ENCODE results near the gene CAMK4. TPM values are rescaled to one million over a fixed set of nuclear protein-coding genes. Genes with fewer than 3 reads are reported as not detected.

CAMK4 gene
- total RNA-seq, 1 experiment from 2014 or later: 6.3 TPM

- Histone ChIP-seq H4K91ac (ENCODE audit: insufficient read length, low read depth, low read length) (no peak overlapping the region), H3K14ac (ENCODE audit: insufficient read depth, low read length) (no peak overlapping the region), H2AK5ac (ENCODE audit: insufficient read length, low read length) (no peak overlapping the region), H2AFZ (ENCODE audit: low read length) (no peak overlapping the region), H3K79me1 (ENCODE audit: insufficient read depth, low read depth, low read length, poor library complexity, severe bottlenecking) (no peaks in the 10 kb centered on the region), H3K27me3 (ENCODE audit: insufficient read depth, low read length) (no peaks in the 10 kb centered on the region), H2BK12ac (ENCODE audit: insufficient read length, low read depth, low read length) (no peak overlapping the region), H3K23me2 (ENCODE audit: insufficient read length, low read depth, low read length, poor library complexity, severe bottlenecking) (no peaks in the 10 kb centered on the region), H3K23ac (ENCODE audit: insufficient read length, low read depth, low read length) (no peak overlapping the region), H3K18ac (ENCODE audit: insufficient read length, low read depth, low read length) (no peak overlapping the region), H3T11ph (ENCODE audit: low read length) (no peak overlapping the region), H3K4me2 (ENCODE audit: insufficient read depth, insufficient read length, low read length) (no peak overlapping the region), H2BK15ac (ENCODE audit: low read depth, low read length) (no peak overlapping the region), H3K9me3 (ENCODE audit: control insufficient read depth, low read depth, low read length) (no peaks in the 10 kb centered on the region), H4K20me1 (ENCODE audit: control insufficient read depth, insufficient read depth, insufficient read length) (no peaks in the 10 kb centered on the region), H4K8ac (replicated peaks; ENCODE audit: insufficient read length, low read depth, low read length) (no peak overlapping the region), H2BK5ac (ENCODE audit: insufficient read length, low read length) (no peak overlapping the region), H3K4ac (ENCODE audit: low read depth, low read length) (no peak overlapping the region), H3K9ac (ENCODE audit: extremely low read depth, insufficient read length, low read length) (no peak overlapping the region), H2BK20ac (ENCODE audit: low read depth, low read length, poor library complexity, severe bottlenecking) (no peak overlapping the region), H3K79me2 (ENCODE audit: insufficient read depth, low read length) (no peaks in the 10 kb centered on the region), H3K27ac (ENCODE audit: insufficient read length, low read depth, low read length) (no peak overlapping the region), H3K4me1 (ENCODE audit: insufficient read depth, low read length) (no peaks in the 10 kb centered on the region), H2BK120ac (ENCODE audit: low read depth, low read length, poor library complexity, severe bottlenecking) (no peak overlapping the region), H3K56ac (ENCODE audit: insufficient read length, low read depth, low read length) (no peak overlapping the region), H4K5ac (ENCODE audit: insufficient read length, low read depth, low read length) (no peak overlapping the region)
- H3K4me3 Mint-ChIP-seq: no peak overlapping the region
- H3K9me3 Mint-ChIP-seq: peaks cover 11 to 15% of the 10 kb centered on the region in 2 experiments
- no peaks in the 10 kb centered on the region for H3K4me1 Mint-ChIP-seq
- H3K27ac Mint-ChIP-seq: no peak overlapping the region
- H3K27me3 Mint-ChIP-seq (ENCODE audit: low read depth): no peaks in the 10 kb centered on the region
- no peak for TF ChIP-seq CTCF (conservative IDR thresholded peaks at IDR 0.05)
- H3K36me3 Mint-ChIP-seq (ENCODE audit: insufficient read depth in 1 of 3, low read depth in 3 of 3): peaks cover 14 to 25% (median 17%) of the 10 kb centered on the region in 3 experiments
- no CpG with 5 or more reads among the region's 7 CpGs for WGBS (ENCODE audit: extremely low coverage, insufficient read length, low lambda C conversion rate)
- DNase-seq: no peak
Observed at GRCh38 chr5:111299067-111299481, 74.9 kb downstream of the CAMK4 start.
